Activated T-cell treated with anti-CD3 and anti-CD28 coated beads for 1 hour (primary cell): ENCODE data around the gene SPG21.

Experiments used
- DNase-seq: peaks from one replicate; pipeline ENCODE4 v3.0.0-alpha.2; 2020; ENCODE audit warnings: low read depth

SPG21 gene

GRCh38 chr15:64991536-64992135, 1.9 kb upstream of the SPG21 start:
- DNase-seq = no peak

GRCh38 chr15:64990168-64990470, 405 bp upstream of the SPG21 start:
- DNase-seq = no peak

- DNase-seq = no peak
Measured at GRCh38 chr15:64987136-64987535, 2.6 kb downstream of the SPG21 start.

GRCh38 chr15:64985366-64986033, 4.2 kb downstream of the SPG21 start:
- DNase-seq = no peak

GRCh38 chr15:64982472-64982871, 7.2 kb downstream of the SPG21 start:
- no peak for DNase-seq

GRCh38 chr15:64981812-64982431, 7.8 kb downstream of the SPG21 start:
- no peak for DNase-seq

DNA sequence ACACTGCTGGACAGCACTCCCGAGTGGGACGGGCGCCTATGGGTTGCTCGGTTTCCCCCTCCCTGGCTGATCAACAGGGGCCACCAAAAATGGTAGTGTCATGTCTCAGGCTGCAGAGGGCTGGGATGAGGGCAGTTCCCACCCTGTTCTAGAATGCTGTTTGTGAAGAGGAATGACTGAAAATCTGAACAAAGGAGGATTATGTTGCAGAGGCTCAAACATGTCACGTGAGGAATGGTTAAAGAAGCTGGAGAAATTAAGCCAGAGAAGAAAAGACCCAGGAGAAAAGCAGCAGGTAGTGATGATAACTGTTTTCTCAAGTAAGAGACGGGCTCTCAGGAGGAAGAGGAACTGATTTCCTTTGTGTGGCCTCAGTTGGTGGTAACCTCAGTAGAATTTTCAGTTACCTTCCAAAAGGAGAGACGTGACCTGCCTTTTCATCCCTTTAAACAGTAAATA, 10.4 kb downstream of the SPG21 start:
- no peak for DNase-seq

DNA sequence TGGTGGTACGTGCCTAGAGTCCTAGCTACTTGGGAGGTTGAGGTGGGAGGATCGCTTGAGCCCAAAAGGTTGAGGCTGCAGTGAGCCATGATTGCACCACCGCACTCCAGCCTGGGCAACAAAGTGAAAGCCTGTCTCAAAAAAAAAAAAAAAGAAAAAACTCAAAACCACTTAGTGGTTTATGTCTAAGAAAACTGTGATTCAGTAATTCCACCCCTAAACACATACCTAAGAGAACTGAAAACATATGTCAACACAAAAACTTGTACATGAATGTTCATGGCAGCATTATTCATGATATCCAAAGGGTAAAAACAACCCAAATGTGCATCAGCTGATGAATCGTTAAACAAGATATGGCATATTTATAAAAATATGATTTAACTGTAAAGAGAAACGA, 14.3 kb downstream of the SPG21 start:
- no peak for DNase-seq

- no peak for DNase-seq
Measured at GRCh38 chr15:64970698-64971097, 19.0 kb downstream of the SPG21 start.

GRCh38 chr15:64969401-64969800, 20.3 kb downstream of the SPG21 start:
- DNase-seq = no peak

DNA sequence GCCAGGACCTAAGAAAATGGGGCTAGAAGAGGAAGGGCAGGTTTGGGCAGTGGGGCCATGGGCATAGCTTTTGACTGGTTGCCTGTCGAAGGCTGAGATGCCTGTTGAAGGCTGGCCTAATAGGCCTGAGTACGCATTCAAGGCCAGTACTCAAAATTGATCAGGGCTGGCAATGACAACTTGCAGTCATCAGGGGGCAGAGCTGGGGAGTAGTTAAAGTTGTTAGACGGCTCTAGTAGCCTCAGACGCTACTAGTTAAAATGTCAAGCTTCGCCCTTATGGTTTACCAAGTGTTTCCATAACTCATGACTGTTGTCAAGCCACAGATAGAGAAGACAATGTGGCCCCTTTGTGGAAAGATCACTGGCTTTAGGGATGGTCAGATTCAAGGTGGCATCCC, 28.7 kb downstream of the SPG21 start:
- no peak for DNase-seq

DNA sequence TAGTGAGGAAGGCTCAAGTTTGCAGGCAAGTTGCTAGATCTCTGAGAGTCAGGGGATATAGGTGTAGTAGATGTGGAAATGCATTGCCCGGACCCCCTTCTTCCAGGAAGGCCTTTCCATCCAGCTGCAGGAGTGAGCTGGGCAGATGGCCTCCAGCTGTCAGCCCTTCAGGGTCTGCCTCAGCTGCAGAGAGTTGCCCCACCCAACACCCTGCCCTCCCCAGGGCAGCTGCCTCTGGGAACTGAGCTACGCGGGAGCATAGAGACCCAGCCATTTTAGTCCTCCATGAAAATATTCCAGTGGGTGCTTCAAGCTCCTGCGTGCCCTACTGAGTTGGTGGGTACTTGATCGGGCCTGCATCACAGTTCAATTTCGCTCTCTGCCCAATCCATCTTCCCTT, 29.6 kb downstream of the SPG21 start:
- DNase-seq = no peak

GRCh38 chr15:64959128-64959527, 30.6 kb downstream of the SPG21 start:
- no peak for DNase-seq

- no peak for DNase-seq
Measured at GRCh38 chr15:64954395-64954794, 35.3 kb downstream of the SPG21 start.

- no peak for DNase-seq
Measured at GRCh38 chr15:64951777-64952418, 37.8 kb downstream of the SPG21 start.

GRCh38 chr15:64950888-64951287, 38.8 kb downstream of the SPG21 start:
- no peak for DNase-seq

- no peak for DNase-seq
Measured at GRCh38 chr15:64949383-64950186, 40.1 kb downstream of the SPG21 start.

DNA sequence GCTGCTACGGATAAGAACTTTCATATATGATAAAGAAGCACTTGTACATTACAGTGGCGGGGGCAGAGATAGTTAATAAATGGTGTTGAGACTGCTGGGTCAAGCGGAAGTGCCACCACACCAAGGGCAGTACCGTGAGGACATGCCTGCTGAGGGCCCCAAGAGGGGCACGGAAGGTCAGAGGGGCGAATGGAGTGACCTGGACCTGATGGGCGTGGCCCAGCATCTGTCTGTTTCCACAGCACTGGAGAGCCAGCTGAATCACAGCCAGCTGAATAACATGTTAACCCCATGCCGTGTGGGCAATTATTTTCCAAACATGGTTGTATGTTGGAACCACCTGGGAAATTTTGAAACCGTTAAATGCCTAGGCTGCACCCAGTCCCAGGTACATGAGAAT, 40.8 kb downstream of the SPG21 start:
- no peak for DNase-seq

- DNase-seq = no peak
Measured at GRCh38 chr15:64947211-64947610, 42.5 kb downstream of the SPG21 start.

DNA sequence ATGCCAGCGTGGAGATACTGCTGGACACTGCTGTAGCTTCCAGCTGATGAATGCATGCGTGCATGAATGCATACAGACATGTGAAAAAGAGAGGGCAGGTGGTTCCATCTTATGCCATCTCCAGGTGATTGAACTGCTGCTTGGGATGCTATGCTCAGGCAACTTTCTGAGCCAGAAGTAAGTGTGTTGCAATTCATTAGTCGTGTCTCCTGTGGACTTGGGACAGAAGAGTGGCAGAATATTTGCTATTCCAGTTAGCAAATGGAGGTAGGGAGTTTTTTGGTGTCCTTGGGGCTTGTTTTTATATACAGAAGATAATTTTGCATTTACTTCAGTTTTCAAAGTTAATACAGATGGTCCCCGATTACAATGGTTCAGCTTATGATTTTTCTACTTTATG, 44.8 kb downstream of the SPG21 start:
- DNase-seq = no peak

DNA sequence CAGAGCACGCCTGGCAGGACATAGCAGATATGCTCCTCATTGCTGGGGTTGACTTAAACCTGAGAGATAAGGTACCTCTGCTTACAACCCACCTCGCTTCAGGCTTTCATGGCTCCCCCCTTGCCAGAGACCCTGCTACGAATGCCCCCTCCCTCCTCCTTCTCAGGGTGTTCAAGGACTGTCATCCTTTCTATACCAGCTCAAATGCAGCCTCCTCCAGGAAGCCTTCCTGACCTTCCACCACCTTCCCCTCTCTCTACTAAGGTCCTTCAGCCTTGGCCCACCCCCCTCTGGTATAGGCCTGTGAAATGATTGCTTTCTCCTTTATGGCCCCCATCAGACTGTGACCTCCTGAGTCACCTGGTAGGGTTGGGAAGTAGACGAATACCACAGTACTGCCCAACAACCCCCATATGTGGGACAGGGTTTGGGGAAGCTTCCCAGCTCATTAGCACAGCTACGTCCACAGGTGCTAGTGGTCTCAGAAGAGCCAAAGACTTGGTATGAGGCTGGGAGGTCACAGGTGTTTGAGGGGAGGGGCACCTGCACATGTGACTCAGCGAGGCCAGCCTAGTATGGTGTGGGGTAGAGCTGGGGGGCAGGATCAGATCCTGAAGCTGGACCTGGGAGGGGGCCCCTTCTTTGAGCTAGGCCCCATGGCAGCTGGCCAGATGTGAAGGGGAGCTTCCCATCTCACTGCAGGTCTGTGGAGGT, 46.0 kb downstream of the SPG21 start:
- no peak for DNase-seq

DNA sequence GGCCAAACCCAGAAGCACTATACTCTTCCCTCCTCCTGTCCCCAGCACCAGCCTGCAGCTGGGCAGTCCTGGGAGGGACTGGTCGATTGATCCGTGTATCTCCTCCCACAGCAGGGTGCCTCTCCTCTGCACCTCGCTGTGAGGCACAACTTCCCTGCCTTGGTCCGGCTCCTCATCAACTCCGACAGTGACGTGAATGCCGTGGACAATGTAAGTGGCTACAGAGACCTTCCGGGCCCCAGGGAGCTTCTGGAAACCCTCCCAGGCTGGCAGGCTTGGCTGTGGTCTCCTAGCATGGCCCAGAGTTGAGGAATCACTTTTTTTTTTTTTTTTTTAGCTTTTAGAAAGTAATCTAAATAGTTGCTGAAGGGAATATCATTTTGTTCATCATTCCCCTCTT, 47.4 kb downstream of the SPG21 start:
- DNase-seq = no peak
